Measurements from ENCODE around the gene BLVRA.
A peak's percentile ranks its signal among the peaks of the same experiment; 100 is the strongest.

Gene BLVRA

GRCh38 chr7:43834463-43835251 lies 76.2 kb downstream of the BLVRA start:
- Histone ChIP-seq H3K36me3 (ENCODE audit: control insufficient read depth, low read length) (no peaks in the 10 kb centered on the region), H4K20me1 (ENCODE audit: control insufficient read depth, insufficient read depth, low read depth, low read length) (no peaks in the 10 kb centered on the region), H3K4me2 (ENCODE audit: low read length) (peak overlapping the region; percentile 58), H3K79me2 (ENCODE audit: control insufficient read depth, low read length) (no peaks in the 10 kb centered on the region), H3K27me3 (ENCODE audit: control insufficient read depth, low read length) (peaks cover 13% of the 10 kb centered on the region), H3K9me3 (ENCODE audit: control insufficient read depth, insufficient read depth, low read length) (0 out of 2 replicates have a peak, but pooled peaks cover 8% of the 10 kb centered on the region), H3F3A (ENCODE audit: control insufficient read depth, insufficient read depth) (no peaks in the 10 kb centered on the region), H3K4me3 (ENCODE audit: low read length) (peak overlapping the region; percentile 62), H3K4me1 (ENCODE audit: control insufficient read depth, low read length) (peaks cover 11% of the 10 kb centered on the region), H3K9me2 (replicated peaks; ENCODE audit: control insufficient read depth, low read length) (no peaks in the 10 kb centered on the region), H3K27ac (ENCODE audit: low read depth, low read length) (no peak overlapping the region)
- TF ChIP-seq EZH2phosphoT487 (IDR thresholded peaks at IDR 0.05; ENCODE audit: borderline replicate concordance, low read length) (no peak), CTCF (IDR thresholded peaks at IDR 0.05; ENCODE audit: low read depth, low read length, poor library complexity, severe bottlenecking) (no peak)

DNA sequence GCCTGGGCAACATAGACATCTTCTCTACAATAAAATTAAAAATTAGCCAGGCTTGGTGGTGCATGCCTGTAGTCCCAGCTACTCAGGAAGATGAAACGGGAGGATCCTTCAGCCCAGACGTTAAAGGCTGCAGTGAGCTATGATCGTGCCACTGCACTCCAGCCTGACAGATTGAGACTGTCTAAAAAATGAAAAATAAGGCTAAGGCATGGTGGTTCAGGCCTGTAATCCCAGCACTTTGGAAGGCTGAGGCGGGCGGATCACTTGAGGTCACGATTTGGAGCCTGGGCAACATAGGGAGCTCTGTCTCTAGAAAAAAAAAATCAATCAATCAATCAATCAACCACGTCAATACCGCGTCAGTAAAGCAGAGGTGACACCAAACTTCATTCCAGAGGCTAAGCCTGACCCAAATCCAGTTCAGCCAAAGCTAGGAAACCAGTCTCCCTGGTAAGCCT lies 79.8 kb downstream of the BLVRA start:
- Histone ChIP-seq H3K79me2 (ENCODE audit: control insufficient read depth, low read length) (no peaks in the 10 kb centered on the region), H3K9me3 (ENCODE audit: control insufficient read depth, insufficient read depth, low read length) (no peaks in the 10 kb centered on the region), H3K36me3 (ENCODE audit: control insufficient read depth, low read length) (no peaks in the 10 kb centered on the region), H3K4me2 (ENCODE audit: low read length) (peak overlapping the region; percentile 64), H3K27ac (ENCODE audit: low read depth, low read length) (no peak overlapping the region), H3K9me2 (replicated peaks; ENCODE audit: control insufficient read depth, low read length) (no peaks in the 10 kb centered on the region), H3K4me1 (ENCODE audit: control insufficient read depth, low read length) (peaks cover 11% of the 10 kb centered on the region), H3K27me3 (ENCODE audit: control insufficient read depth, low read length) (peaks cover 9% of the 10 kb centered on the region; the same call in 1 of the 2 replicates), H4K20me1 (ENCODE audit: control insufficient read depth, insufficient read depth, low read depth, low read length) (no peaks in the 10 kb centered on the region), H3K4me3 (ENCODE audit: low read length) (peak overlapping the region; percentile 48; the same call in 1 of the 2 replicates), H3F3A (ENCODE audit: control insufficient read depth, insufficient read depth) (no peaks in the 10 kb centered on the region)
- TF ChIP-seq EZH2phosphoT487 (IDR thresholded peaks at IDR 0.05; ENCODE audit: borderline replicate concordance, low read length) (no peak), CTCF (IDR thresholded peaks at IDR 0.05; ENCODE audit: low read depth, low read length, poor library complexity, severe bottlenecking) (no peak)

GRCh38 chr7:43843296-43843695 lies 84.8 kb downstream of the BLVRA start:
- H3K27me3 ChIP-seq (ENCODE audit: control insufficient read depth, low read length) = peaks cover 3% of the 10 kb centered on the region; the same call in 1 of the 2 replicates
- no peak overlapping the region for H3K4me3 ChIP-seq (ENCODE audit: low read length)
- H4K20me1 ChIP-seq (ENCODE audit: control insufficient read depth, insufficient read depth, low read depth, low read length) = no peaks in the 10 kb centered on the region
- no peaks in the 10 kb centered on the region for H3K79me2 ChIP-seq (ENCODE audit: control insufficient read depth, low read length)
- no peaks in the 10 kb centered on the region for H3K36me3 ChIP-seq (ENCODE audit: control insufficient read depth, low read length)
- peaks cover 4% of the 10 kb centered on the region for H3K4me1 ChIP-seq (ENCODE audit: control insufficient read depth, low read length)
- H3F3A ChIP-seq (ENCODE audit: control insufficient read depth, insufficient read depth) = no peaks in the 10 kb centered on the region
- no peaks in the 10 kb centered on the region for H3K9me3 ChIP-seq (ENCODE audit: control insufficient read depth, insufficient read depth, low read length)
- TF ChIP-seq CTCF (IDR thresholded peaks at IDR 0.05; ENCODE audit: low read depth, low read length, poor library complexity, severe bottlenecking) (no peak), EZH2phosphoT487 (IDR thresholded peaks at IDR 0.05; ENCODE audit: borderline replicate concordance, low read length) (no peak)
- no peak overlapping the region for H3K4me2 ChIP-seq (ENCODE audit: low read length)
- no peak overlapping the region for H3K27ac ChIP-seq (ENCODE audit: low read depth, low read length)
- no peaks in the 10 kb centered on the region for H3K9me2 ChIP-seq (replicated peaks; ENCODE audit: control insufficient read depth, low read length)
